ENCODE data around the gene NOC2L. TPM values are rescaled to one million over a fixed set of nuclear protein-coding genes. Genes with fewer than 3 reads are reported as not detected.

The NOC2L gene
- total and polyA plus RNA-seq, 9 of the 15 experiments (the other 6 are each of a cell fraction or from before 2014, with no cell fraction given): 4.0 to 410 (median 200) TPM

DNA sequence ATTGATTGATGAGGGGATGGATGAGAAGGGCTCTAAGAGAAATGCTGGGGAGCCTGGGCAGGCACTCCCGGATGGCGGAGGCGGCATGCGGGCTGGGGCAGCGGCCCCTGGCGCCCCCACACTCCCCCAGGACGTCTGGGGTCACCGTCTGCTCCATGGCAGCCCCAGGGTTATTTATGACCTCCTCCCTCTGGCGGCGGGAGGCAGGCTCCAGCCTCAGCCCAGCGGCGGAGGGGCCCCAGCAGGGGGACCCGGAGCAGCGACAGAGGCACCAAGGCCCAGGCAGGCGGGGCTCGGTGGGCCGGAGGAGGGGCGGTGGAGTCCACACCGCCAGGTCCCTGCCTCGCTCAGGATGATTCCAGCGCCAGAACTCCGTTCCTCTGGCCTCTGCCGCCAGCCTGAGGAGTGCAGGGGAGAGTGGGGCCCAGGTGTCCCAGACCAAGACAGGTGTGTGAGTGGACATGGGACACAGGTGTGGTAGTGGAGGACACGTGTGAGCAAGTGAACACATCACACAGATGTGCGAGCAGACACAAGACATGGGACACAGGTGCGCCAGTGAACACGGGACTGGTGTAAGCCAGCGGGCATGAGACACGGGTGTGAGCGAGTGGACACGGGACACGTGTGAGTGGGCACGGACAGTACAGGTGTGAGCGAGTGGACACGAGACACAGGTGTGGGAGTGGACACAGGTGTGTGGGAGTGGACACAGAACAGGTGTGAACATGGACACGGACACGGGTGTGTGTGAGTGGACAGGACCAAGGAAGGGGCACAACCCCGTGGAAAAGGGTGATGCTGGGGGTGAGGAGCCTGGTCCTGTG lies 37.8 kb downstream of the NOC2L start (continued):
- no peak for TF ChIP-seq ZNF57 (CRISPR knock-in tag; IDR thresholded peaks at IDR 0.05)
- no peak; a peak in 1 of 4 replicates for TF ChIP-seq SIX5 (IDR thresholded peaks at IDR 0.05; ENCODE audit: borderline replicate concordance in 1 of 2, insufficient read depth in 1 of 2, low read depth in 1 of 2, low read length in 2 of 2)
- TF ChIP-seq MEF2A (IDR thresholded peaks at IDR 0.05; ENCODE audit: control insufficient read depth, low read depth, low read length): no peak
- no peak for TF ChIP-seq ZNF586 (CRISPR knock-in tag; conservative IDR thresholded peaks at IDR 0.05)
- TF ChIP-seq DPF2 (IDR thresholded peaks at IDR 0.05): 0 out of 2 replicates have a peak, but pooled peaks have one; percentile 21
- TF ChIP-seq, protein P1, sequence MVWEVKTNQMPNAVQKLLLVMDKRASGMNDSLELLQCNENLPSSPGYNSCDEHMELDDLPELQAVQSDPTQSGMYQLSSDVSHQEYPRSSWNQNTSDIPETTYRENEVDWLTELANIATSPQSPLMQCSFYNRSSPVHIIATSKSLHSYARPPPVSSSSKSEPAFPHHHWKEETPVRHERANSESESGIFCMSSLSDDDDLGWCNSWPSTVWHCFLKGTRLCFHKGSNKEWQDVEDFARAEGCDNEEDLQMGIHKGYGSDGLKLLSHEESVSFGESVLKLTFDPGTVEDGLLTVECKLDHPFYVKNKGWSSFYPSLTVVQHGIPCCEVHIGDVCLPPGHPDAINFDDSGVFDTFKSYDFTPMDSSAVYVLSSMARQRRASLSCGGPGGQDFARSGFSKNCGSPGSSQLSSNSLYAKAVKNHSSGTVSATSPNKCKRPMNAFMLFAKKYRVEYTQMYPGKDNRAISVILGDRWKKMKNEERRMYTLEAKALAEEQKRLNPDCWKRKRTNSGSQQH (CRISPR knock-in tag; IDR thresholded peaks at IDR 0.05): no peak
- 0 out of 2 replicates have a peak, but pooled peaks have one; percentile 21 for TF ChIP-seq LCOR (CRISPR knock-in tag; IDR thresholded peaks at IDR 0.05)
- TF ChIP-seq, protein P2, sequence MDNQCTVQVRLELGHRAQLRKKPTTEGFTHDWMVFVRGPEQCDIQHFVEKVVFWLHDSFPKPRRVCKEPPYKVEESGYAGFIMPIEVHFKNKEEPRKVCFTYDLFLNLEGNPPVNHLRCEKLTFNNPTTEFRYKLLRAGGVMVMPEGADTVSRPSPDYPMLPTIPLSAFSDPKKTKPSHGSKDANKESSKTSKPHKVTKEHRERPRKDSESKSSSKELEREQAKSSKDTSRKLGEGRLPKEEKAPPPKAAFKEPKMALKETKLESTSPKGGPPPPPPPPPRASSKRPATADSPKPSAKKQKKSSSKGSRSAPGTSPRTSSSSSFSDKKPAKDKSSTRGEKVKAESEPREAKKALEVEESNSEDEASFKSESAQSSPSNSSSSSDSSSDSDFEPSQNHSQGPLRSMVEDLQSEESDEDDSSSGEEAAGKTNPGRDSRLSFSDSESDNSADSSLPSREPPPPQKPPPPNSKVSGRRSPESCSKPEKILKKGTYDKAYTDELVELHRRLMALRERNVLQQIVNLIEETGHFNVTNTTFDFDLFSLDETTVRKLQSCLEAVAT (IDR thresholded peaks at IDR 0.05): no peak
- TF ChIP-seq, protein P3, sequence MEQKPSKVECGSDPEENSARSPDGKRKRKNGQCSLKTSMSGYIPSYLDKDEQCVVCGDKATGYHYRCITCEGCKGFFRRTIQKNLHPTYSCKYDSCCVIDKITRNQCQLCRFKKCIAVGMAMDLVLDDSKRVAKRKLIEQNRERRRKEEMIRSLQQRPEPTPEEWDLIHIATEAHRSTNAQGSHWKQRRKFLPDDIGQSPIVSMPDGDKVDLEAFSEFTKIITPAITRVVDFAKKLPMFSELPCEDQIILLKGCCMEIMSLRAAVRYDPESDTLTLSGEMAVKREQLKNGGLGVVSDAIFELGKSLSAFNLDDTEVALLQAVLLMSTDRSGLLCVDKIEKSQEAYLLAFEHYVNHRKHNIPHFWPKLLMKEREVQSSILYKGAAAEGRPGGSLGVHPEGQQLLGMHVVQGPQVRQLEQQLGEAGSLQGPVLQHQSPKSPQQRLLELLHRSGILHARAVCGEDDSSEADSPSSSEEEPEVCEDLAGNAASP (IDR thresholded peaks at IDR 0.05): no peak
- peak; percentile 45; the same call in 1 of the 2 replicates for TF ChIP-seq ZFX (CRISPR knock-in tag; IDR thresholded peaks at IDR 0.05)
- TF ChIP-seq RBM22 (IDR thresholded peaks at IDR 0.05; ENCODE audit: low read depth, low read length, poor library complexity, severe bottlenecking): peak; percentile 93
- no peak for TF ChIP-seq U2AF2 (optimal IDR thresholded peaks at IDR 0.05; ENCODE audit: low read depth, low read length)
- TF ChIP-seq NCOA4 (IDR thresholded peaks at IDR 0.05; ENCODE audit: partially characterized antibody): no peak
- TF ChIP-seq STAT5B (CRISPR knock-in tag; IDR thresholded peaks at IDR 0.05): no peak
- TF ChIP-seq, protein P4, sequence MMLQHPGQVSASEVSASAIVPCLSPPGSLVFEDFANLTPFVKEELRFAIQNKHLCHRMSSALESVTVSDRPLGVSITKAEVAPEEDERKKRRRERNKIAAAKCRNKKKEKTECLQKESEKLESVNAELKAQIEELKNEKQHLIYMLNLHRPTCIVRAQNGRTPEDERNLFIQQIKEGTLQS (IDR thresholded peaks at IDR 0.05): no peak
- TF ChIP-seq, protein P4 (CRISPR knock-in tag; conservative IDR thresholded peaks at IDR 0.05): no peak
- no peak for TF ChIP-seq ZNF77 (CRISPR knock-in tag; IDR thresholded peaks at IDR 0.05)
- TF ChIP-seq RAD21 (CRISPR knock-in tag; conservative IDR thresholded peaks at IDR 0.05 in 1 of 2, IDR thresholded peaks at IDR 0.05 in 1 of 2): peak in 1 of 2 experiments; percentile 42; a peak in 2 of 4 replicates
- TF ChIP-seq ZKSCAN1 (IDR thresholded peaks at IDR 0.05; ENCODE audit: low read depth, low read length): peak; percentile 53; the same call in 1 of the 2 replicates
- TF ChIP-seq FOSL1 (tag; conservative IDR thresholded peaks at IDR 0.05): no peak
- TF ChIP-seq U2AF1 (optimal IDR thresholded peaks at IDR 0.05; ENCODE audit: low read depth, low read length): no peak
- 0 out of 2 replicates have a peak, but pooled peaks have one; percentile 26 for TF ChIP-seq SMARCA4 (IDR thresholded peaks at IDR 0.05)
- peak; percentile 86 for TF ChIP-seq FIP1L1 (IDR thresholded peaks at IDR 0.05; ENCODE audit: low read depth, low read length, poor library complexity, severe bottlenecking)
